A673 (cell line): ENCODE data around the gene CMBL.

Experiments
- EZH2 ChIP-seq: fragments of 200-600 bp; sonication (generic); IDR thresholded peaks from 2 replicates; pipeline ENCODE4 v1.6.1; 2017; ENCODE audit warnings: borderline replicate concordance, low read depth, mild to moderate bottlenecking, mixed read lengths, antibody characterized with exemption, low read length; ENCODE audit not compliant: poor library complexity, severe bottlenecking
- TF ChIP-seq, protein P1 (sequence below): fragments of 300-800, 200-600 bp; sonication (generic); conservative IDR thresholded peaks from 2 replicates; pipeline ENCODE4 v1.5.1; 2017; ENCODE audit warnings: low read depth, mild to moderate bottlenecking, antibody characterized with exemption, low read length, moderate library complexity, mixed read lengths

DNA sequence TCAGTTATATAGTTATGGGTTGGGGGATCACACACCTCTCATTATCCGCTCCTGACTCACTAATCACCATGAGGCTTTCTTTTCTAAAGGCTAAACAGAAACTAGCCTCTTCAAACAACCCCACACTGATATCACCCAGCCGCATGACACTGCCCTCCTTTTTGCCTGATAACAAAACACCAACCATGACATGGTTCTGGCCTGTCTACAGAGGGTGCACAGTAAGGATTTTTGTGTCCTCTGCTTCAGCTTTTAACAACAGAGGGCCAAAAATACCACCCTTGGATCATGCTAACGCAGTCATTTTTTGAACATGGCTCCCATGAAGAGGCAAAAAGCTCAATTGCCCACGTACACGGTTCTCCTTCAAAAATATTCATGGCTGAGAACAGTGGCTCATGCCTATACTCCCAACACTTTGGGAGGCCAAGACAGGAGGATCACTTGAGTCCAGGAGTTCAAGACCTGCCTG, 4.0 kb downstream of the CMBL start:
- TF ChIP-seq, protein P1, sequence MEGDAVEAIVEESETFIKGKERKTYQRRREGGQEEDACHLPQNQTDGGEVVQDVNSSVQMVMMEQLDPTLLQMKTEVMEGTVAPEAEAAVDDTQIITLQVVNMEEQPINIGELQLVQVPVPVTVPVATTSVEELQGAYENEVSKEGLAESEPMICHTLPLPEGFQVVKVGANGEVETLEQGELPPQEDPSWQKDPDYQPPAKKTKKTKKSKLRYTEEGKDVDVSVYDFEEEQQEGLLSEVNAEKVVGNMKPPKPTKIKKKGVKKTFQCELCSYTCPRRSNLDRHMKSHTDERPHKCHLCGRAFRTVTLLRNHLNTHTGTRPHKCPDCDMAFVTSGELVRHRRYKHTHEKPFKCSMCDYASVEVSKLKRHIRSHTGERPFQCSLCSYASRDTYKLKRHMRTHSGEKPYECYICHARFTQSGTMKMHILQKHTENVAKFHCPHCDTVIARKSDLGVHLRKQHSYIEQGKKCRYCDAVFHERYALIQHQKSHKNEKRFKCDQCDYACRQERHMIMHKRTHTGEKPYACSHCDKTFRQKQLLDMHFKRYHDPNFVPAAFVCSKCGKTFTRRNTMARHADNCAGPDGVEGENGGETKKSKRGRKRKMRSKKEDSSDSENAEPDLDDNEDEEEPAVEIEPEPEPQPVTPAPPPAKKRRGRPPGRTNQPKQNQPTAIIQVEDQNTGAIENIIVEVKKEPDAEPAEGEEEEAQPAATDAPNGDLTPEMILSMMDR: no peak
- TF ChIP-seq EZH2: no peak
